HG03139 (cell line): ENCODE results near the gene MRM3.
"Not testable (repeated sequence)": the region's sequence is repeated elsewhere in the genome, so short reads cannot be mapped to it uniquely, and the experiment has no call there.

Experiments used
- ATAC-seq: cut with Tn5 transposase; IDR thresholded peaks from one replicate; pipeline ENCODE4 v1.9.1; 2021; ENCODE audit not compliant: unreplicated experiment

The MRM3 gene

DNA sequence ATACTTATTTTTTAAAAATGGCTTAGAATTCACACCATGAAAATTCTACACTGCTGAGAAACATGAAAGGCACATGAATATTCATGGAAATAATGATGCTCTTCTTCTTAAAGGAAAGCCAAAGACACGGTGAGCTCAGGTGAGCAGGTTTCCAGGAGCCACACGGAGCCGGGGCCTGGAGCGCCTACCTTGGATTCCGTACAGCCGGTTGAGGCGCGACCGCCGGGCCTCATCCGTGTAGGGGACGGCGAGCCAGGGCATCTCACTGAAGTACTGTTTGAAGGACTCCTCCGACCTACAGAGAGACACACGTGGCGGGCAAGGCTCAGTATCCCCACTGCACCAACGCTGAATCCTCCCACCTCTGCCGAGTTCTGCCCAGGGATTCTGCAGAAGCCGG, 37.1 kb downstream of the MRM3 start:
- ATAC-seq = no peak

DNA sequence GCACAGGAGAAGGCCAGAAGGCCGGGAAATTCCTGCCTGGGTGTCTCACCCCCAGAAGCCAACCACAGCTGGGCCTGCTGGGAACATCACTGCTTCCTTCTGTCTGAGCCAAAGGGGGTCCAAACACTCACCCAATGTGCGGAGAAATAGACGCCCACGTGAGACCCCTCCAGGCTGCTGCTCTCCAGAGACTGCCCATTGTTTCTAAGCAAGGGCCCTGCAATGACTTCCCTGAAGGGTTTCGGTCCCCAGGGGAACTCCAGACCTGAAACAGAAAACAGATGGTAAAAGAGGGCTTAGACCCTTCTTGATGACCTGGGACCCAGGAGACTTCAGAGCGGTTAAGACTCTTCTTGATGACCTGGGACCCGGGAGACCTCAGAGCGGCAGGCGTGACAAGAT, 41.3 kb downstream of the MRM3 start:
- no peak for ATAC-seq

DNA sequence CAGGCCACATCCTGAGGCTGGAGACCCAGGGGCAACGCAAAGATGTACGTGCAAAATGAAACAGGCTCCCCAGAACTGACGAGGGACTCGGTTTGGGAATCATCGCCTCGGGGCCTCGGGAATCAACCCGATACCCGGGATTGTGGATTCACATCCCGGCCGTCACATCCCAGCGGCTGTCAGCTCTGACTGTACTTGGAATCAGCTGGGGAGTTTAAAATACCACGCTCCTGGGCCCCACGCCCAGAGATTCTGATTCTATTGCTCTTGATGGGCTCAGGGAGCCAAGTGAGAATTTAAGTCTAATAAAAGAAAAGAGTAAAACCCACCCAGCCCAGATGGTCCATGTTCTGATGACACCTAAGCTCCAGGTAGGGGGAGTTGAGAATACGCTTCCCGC, 42.2 kb downstream of the MRM3 start:
- ATAC-seq = no peak

DNA sequence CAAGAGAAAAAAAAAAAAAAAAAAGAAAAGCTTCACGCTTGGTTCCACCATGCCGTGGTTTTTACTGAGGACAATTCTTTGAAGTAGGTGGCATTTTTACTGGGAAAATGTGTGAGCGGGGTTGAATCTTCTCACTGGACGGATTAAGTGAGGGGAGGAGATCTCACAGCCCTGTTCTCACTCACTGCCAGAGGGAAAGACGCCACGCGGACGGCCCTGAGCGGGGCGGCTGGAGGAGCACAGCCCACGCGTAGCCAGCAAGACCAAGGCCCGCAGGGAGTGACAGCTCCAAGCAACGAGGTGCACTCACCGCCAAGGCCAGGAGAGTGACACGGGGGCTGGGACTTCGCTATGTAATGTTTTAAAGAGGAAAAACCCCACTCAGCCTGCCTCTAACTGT, 43.1 kb downstream of the MRM3 start:
- no peak for ATAC-seq

DNA sequence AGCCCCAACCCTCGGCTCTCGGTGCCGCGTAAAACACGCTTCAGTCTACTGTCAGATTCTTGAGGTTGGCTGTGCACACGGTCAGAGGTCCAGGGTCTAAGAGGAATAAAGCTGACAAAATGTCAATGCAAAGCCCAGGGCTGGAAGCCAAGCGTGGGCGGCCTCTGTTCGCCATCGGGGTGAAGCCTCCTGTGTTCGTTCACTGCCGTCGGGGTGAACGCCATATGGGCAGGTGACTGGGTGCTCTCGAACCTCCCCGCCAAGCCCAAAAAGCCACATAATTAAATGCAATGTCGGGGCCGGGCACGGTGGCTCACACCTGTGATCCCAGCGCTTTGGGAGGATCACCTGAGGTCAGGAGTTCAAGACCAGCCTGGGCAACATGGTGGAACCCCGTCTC, 44.6 kb downstream of the MRM3 start:
- ATAC-seq = no peak

DNA sequence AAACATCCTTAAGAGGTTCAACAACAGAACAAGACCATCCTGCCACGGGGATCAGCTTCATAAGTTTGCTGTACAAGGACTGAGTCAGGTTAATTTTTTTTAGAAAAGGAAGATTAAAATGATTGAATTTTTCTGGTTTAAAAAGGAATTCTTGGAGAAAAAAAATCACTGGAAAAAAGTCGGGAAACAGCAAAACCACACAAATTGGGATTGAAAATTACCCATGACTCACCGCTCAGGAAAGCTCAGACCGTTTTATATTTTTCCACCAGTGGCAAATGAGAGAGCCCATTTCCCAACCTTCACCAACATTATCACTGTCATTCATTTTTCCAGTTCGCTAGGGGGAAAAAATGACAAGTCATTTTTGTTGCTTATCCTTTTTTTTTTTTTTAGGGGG, 46.6 kb downstream of the MRM3 start:
- ATAC-seq = no peak

DNA sequence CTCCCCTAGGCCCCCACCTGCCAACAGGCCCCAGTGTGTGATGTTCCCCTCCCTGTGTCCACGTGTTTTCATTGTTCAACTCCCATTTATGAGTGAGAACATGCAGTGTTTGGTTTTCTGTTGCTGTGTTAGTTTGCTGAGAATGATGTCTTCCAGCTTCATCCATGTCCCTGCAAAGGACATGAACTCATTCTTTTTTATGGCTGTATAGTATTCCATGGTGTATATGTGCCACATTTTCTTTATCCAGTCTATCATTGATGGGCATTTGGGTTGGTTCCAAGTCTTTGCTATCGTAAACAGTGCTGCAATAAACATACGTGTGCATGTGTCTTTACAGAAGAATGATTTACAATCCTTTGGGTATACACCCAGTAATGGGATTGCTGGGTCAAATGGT, 47.5 kb downstream of the MRM3 start:
- ATAC-seq = not testable (repeated sequence)

DNA sequence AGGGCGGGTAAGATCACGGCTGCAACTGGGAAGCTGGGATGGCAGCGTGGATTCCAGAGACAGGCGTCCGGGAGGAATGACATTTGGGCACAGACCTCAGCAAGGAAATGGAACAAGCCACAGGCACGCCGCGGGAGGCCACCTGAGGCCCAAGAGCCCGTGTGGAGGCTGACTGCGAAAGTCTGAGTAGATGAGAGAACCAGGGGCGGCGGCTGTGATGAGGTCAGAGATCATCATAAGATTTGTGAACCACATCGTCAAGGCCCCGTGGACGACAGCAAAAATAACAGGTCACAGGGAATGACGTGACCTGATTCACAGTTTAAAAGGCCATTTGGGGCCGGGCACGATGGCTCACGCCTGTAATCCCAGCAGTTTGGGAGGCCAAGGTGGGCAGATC, 48.2 kb downstream of the MRM3 start:
- ATAC-seq = no peak

DNA sequence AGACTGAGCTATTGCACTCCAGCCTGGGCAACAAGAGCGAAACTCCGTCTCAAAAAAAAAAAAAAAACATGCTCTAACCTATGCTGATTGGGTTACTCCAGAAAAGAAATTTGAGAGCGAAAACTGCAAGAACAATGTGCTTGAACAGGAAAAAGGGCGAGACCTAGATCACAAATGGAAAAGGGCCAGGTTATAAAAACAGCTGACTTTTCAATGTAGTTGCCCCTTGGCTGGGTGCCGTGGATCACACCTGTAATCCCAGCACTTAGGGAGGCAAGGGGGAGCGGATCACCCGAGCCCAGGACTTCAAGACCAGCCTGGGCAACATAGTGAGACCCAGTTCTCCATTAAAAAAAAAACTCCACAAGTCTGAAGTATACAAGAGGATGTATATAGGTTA, 48.8 kb downstream of the MRM3 start:
- ATAC-seq = no peak

DNA sequence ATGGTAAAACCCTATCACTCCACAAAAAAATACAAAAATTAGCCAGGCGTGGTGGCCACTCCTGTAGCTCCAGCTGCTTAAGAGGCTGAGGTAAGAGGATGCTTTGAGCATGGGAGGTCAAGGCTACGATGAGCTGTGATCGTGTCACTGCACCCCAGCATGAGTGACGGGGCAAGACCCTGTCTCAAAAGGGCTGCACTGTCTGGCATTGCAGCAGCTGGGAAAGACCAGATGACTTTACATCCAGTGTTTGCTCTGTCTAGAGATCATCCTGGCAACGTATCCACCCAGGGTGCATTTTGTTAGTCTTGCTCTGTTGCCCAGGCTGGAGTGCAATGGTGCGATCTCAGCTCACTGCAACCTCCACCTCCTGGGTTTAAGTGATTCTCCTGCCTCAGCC, 52.0 kb downstream of the MRM3 start:
- ATAC-seq = no peak

DNA sequence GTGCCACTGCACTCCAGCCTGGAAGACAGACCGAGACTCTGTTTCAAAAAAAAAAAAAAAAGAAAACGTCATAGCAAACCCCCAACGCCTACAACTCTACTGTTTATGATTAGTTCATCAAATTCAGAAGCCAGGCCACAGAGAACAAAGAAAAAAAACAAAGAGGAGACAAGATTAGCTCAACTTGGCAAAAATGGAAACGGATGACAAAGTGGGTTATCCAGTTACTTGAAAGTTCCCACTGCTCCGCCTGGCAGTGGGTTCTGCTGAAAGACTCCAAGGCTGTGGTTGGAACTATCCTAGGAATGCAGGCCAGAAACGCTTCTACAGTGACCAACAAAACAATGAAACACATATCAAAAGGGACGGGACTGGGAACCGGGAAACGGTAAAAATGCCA, 53.1 kb downstream of the MRM3 start:
- no peak for ATAC-seq

DNA sequence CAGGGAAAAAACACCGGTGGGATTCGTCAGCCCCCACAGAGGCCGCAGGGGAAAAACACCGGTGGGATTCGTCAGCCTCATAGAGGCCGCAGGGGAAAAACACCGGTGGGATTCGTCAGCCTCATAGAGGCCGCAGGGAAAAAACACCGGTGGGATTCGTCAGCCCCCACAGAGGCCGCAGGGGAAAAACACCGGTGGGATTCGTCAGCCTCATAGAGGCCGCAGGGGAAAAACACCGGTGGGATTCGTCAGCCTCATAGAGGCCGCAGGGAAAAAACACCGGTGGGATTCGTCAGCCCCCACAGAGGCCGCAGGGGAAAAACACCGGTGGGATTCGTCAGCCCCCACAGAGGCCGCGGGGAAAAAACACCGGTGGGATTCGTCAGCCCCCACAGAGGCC, 53.6 kb downstream of the MRM3 start:
- not testable (repeated sequence) for ATAC-seq

DNA sequence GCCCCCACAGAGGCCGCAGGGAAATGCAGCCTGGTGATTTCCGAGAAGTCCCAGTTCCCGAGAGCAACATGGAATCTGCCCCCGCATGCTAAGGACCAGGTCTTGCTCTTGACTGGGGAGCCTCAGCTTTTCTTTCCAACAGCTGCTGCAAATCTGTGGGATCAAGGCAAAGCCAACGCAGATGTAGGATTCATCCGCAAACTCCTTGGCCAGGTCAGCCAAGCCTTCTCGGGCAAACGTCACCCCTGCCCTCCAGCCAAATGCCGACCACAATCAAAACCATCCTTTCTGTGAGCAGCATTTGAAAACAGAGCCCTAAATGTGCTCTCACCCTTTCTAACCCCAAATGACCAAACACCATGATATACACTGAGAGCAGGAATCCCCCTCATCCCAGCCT, 54.0 kb downstream of the MRM3 start:
- no peak for ATAC-seq

DNA sequence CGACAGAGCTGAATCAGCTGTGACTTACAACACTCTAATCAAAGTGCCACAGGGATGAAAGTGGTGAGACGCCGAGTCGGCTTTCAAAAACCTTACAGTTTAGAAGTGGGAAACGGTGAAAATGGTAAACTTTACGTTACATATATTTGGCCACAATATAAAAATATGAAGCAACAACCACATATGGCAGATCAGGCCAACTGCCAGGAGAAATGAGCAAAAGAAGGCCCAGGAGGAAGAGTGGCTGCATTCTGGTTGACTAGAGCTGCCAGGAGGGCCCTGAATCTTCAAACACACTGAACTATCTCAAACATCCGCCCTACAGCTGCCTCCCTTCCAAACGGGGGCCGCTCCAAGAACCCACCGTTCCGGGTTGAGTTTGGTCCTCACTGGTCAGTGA, 56.3 kb downstream of the MRM3 start:
- ATAC-seq = no peak

DNA sequence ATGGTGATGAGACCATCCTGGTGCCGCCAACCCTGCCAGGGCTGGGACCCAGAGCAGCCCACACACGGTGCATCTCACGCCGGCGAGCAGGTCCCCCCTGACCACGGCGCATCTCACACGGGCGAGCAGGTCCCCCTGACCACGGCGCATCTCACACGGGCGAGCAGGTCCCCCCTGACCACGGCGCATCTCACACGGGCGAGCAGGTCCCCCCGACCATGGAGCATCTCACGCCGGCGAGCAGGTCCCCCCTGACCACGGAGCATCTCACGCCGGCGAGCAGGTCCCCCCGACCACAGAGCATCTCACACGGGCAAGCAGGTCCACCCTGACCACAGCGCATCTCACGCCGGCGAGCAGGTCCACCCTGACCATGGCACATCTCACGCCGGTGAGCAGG, 59.2 kb downstream of the MRM3 start:
- ATAC-seq = no peak
